Cardiac ventricle fibroblast (primary cell): ENCODE results near the gene CLRN3. TPM values are rescaled to one million over a fixed set of nuclear protein-coding genes. Genes with fewer than 3 reads are reported as not detected.

ENCODE experiments used
- total RNA-seq: library from RNA; depleted of rRNA; stranded (reverse); fragments of >200 nt; gene quantifications from 2 replicates; pipeline ENCODE4 v1.2.3, GENCODE V29; 2015

CLRN3 gene, protein sequence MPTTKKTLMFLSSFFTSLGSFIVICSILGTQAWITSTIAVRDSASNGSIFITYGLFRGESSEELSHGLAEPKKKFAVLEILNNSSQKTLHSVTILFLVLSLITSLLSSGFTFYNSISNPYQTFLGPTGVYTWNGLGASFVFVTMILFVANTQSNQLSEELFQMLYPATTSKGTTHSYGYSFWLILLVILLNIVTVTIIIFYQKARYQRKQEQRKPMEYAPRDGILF
- not detected in 2 replicates for total RNA-seq

GRCh38 chr10:127892743-127893142, at the start of gene CLRN3:
TSS of gene CLRN3 (minus strand) at chr10:127892941. CDS start at chr10:127892784, 157 bp downstream.

GRCh38 chr10:127906548-127907377, 14.0 kb upstream of the CLRN3 start, which contains the start of gene PTPRE:
TSS of gene PTPRE (plus strand) at chr10:127907103. CDS start at chr10:128040882, 133,779 bp downstream.

Other genes starting within 250 kb of the CLRN3 start
- gene FOXI2, start 155.8 kb downstream of the CLRN3 start, total RNA-seq: not detected in 2 replicates
- 3.4 and 6.8 TPM in 2 replicates for gene PTPRE, start 14.2 kb upstream of the CLRN3 start, total RNA-seq
- gene MKI67, start 233.5 kb upstream of the CLRN3 start, total RNA-seq: 3.3 and 4.4 TPM in 2 replicates